Glutamatergic neuron (in vitro differentiated cells): ENCODE measurements around the gene NCKIPSD. TPM values are rescaled to one million over a fixed set of nuclear protein-coding genes. Genes with fewer than 3 reads are reported as not detected.

Experiments used
- DNase-seq: peaks from one replicate; pipeline ENCODE4 v3.0.0; 2022
- H3K27ac Mint-ChIP-seq: one replicate; pipeline ENCODE4 v1.8.0; 2020; ENCODE audit warnings: mild to moderate bottlenecking, mixed read lengths, inconsistent platforms; ENCODE audit not compliant: unreplicated experiment
- H3K27me3 Mint-ChIP-seq: one replicate; pipeline ENCODE4 v1.8.0; 2020; ENCODE audit warnings: mild to moderate bottlenecking, moderate library complexity, mixed read lengths, inconsistent platforms; ENCODE audit not compliant: unreplicated experiment
- H3K36me3 Mint-ChIP-seq: one replicate; pipeline ENCODE4 v1.8.0; 2020; ENCODE audit warnings: mild to moderate bottlenecking, mixed read lengths, inconsistent platforms; ENCODE audit not compliant: unreplicated experiment
- H3K4me1 Mint-ChIP-seq: one replicate; pipeline ENCODE4 v1.8.0; 2020; ENCODE audit warnings: mild to moderate bottlenecking, low read depth, mixed read lengths, inconsistent platforms; ENCODE audit not compliant: unreplicated experiment
- H3K4me3 Mint-ChIP-seq: one replicate; pipeline ENCODE4 v1.8.0; 2020; ENCODE audit warnings: mild to moderate bottlenecking, mixed read lengths, inconsistent platforms; ENCODE audit not compliant: unreplicated experiment
- H3K9me3 Mint-ChIP-seq: one replicate; pipeline ENCODE4 v1.8.0; 2020; ENCODE audit warnings: mild to moderate bottlenecking, moderate library complexity, mixed read lengths, inconsistent platforms; ENCODE audit not compliant: unreplicated experiment
- total RNA-seq: library from RNA; stranded (reverse); fragmentation: NEBNext Ultra II Directional; extraction: Animal tissue kit (Norgen Biotek cat#: 25700); gene quantifications from one replicate; pipeline ENCODE4 v1.2.1, GENCODE V29; 2021; ENCODE audit not compliant: unreplicated experiment
- TF ChIP-seq, protein P1 (sequence below): fragments of 200-600 bp; sonication (generic); IDR thresholded peaks from one replicate; pipeline ENCODE4 v1.5.0; 2021; ENCODE audit not compliant: partially characterized antibody, unreplicated experiment

Gene NCKIPSD
- total RNA-seq, 1 donor from 2014 or later: 35.5 TPM

DNA sequence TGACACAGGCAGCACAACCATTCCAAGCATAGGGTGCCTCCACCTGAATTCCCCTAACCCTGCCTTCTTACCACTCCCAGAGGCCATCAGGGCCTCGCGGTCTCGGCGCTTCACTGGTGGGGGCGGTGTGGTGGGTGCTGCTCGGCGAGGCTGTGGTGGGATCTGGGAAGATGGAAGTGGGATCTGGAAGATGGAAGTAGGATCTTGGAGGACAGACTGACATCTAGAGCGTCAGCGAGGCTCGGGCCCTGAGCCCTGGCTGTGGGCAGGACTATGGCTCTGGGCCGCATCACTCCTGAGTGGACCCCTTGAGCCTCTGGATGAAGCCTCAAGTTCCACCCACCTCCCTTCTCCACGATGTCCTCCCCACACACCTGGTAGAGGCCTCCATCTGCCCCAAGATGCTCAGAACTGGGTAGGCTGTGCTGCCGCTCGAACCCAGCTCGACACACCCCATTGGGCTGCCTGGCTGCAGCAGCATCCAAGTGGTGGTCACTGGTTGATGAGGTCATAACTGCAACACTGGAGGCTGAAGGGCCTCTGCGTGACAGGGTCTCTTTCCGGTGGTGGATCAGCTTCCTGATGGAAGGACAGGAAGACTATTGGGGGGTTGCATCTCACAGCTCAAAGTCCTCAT, 3.6 kb downstream of the NCKIPSD start:
- DNase-seq: no peak
- H3K4me1 Mint-ChIP-seq: peaks cover 16% of the 10 kb centered on the region
- peaks cover 7% of the 10 kb centered on the region for H3K9me3 Mint-ChIP-seq
- H3K4me3 Mint-ChIP-seq: no peak overlapping the region
- H3K36me3 Mint-ChIP-seq: peaks cover 11% of the 10 kb centered on the region
- H3K27ac Mint-ChIP-seq: no peak overlapping the region
- peaks cover 10% of the 10 kb centered on the region for H3K27me3 Mint-ChIP-seq
- TF ChIP-seq, protein P1, sequence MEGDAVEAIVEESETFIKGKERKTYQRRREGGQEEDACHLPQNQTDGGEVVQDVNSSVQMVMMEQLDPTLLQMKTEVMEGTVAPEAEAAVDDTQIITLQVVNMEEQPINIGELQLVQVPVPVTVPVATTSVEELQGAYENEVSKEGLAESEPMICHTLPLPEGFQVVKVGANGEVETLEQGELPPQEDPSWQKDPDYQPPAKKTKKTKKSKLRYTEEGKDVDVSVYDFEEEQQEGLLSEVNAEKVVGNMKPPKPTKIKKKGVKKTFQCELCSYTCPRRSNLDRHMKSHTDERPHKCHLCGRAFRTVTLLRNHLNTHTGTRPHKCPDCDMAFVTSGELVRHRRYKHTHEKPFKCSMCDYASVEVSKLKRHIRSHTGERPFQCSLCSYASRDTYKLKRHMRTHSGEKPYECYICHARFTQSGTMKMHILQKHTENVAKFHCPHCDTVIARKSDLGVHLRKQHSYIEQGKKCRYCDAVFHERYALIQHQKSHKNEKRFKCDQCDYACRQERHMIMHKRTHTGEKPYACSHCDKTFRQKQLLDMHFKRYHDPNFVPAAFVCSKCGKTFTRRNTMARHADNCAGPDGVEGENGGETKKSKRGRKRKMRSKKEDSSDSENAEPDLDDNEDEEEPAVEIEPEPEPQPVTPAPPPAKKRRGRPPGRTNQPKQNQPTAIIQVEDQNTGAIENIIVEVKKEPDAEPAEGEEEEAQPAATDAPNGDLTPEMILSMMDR: no peak

DNA sequence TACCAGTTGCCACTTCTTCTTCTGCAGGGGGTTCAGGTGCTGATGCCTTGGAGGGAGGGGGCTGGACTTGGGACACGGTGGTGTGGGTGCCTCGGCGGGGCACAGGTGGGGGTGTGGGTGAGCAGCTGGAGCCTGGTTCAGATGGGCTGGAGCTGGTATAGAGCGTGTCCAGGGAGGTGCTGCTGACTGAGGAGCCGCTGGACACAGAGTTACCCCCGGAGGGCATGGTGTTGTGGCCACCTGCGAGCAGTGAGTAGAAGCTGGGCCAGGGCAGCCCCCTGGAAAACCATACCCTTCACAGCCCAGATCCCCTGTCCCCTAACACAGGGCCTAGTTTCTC, 4.2 kb downstream of the NCKIPSD start:
- no peak overlapping the region for H3K4me3 Mint-ChIP-seq
- H3K4me1 Mint-ChIP-seq: peaks cover 14% of the 10 kb centered on the region
- no peak for DNase-seq
- H3K9me3 Mint-ChIP-seq: peaks cover 4% of the 10 kb centered on the region
- peaks cover 10% of the 10 kb centered on the region for H3K27me3 Mint-ChIP-seq
- peaks cover 10% of the 10 kb centered on the region for H3K36me3 Mint-ChIP-seq
- H3K27ac Mint-ChIP-seq: no peak overlapping the region
- TF ChIP-seq, protein P1: no peak

DNA sequence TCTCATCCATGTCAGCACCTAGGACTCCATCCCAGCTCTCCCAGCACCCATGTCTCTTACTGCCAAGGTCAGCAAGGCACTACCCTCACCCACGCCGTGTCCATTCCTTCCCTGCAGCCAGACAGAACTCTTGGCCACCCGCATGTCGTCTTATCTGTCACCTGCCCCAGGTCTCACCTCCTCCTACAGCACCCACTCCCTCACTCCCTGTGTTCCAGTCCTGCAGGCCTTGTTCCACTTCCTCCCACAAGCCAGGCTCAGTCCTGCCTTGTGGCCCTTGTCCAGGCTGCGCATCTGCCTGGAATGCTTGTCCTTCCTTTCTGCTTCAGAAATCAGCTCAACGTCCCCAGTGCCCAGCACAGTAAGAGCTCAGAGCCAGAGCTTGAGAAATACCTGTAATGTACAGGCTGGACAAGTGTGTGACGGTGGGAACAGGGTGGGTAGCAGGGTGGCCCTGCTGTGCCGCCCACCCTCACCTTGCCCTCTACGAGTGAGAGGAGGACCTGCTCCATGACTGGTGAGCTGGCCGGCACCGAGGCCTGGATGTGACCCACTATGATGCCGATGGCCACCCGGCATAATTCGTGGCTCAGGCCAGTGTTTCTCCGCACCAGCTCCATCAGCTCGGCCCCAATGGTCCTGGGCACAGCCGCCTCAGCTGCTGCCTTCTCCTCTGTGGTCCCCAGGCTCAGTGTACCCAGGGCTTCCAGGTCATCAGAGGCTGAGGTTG, 4.7 kb downstream of the NCKIPSD start:
- Mint-ChIP-seq H3K27ac (peak overlapping the region; percentile 35), H3K27me3 (peaks cover 5% of the 10 kb centered on the region), H3K4me1 (peaks cover 12% of the 10 kb centered on the region), H3K36me3 (peaks cover 8% of the 10 kb centered on the region), H3K4me3 (no peak overlapping the region), H3K9me3 (peaks cover under 1% of the 10 kb centered on the region)
- DNase-seq: no peak
- TF ChIP-seq, protein P1: no peak

DNA sequence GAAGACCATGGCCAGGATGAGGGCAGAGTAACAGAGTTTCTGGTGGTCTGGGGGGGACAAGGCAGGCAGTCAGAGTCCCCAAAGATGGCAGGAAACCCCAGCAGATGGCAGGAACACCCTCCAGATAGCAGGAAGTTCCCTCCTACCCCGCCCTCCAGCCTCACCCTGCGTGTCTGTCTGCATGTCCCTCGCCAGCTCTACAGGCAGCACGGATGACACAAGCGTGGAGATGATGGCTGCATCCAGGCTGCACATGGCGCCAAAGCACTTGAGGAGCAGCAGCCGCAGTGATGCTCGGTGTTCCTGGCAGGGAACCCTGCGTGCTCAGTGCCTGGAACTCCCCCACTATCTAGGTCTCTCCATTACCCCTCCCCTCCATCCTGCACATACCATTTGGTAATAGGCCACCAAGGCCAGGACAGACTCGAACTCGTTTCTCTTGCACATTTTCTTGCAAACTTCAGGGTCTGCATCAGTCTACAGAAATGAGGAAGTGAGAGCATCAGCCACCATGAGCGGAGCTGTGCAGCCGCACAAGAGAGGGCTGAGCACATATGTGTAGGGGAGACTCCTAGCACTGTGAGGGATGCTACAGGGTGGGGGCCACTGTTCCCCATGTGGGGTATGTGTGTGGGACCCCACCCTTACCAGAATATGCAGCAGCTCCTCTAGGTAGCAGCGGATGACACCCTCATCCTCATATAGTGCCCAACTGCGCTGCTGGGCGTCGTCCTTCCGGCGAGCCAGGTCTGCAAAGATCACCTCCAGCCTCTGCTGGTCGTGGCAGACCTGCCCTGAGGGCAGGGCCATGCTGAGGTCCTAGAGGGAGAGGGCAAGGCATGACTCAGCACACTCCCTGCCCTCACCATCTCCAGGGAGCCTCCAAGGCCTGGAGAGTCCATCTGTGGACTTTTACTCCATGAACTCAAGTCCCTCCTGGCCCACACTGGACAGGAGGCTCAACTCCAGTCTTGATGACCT, 6.0 kb downstream of the NCKIPSD start:
- H3K4me1 Mint-ChIP-seq: peaks cover 11% of the 10 kb centered on the region
- no peak for DNase-seq
- no peak overlapping the region for H3K4me3 Mint-ChIP-seq
- peaks cover 1% of the 10 kb centered on the region for H3K27me3 Mint-ChIP-seq
- TF ChIP-seq, protein P1: no peak
- H3K9me3 Mint-ChIP-seq: no peaks in the 10 kb centered on the region
- H3K36me3 Mint-ChIP-seq: peaks cover 12% of the 10 kb centered on the region
- H3K27ac Mint-ChIP-seq: no peak overlapping the region
